Measurements from ENCODE around the gene KAT8.
"Not testable (repeated sequence)": the region's sequence is repeated elsewhere in the genome, so short reads cannot be mapped to it uniquely, and the experiment has no call there.

Gene KAT8

GRCh38 chr16:31083981-31084380 is 33.5 kb upstream of the KAT8 start:
- DNase-seq (ENCODE audit: low read depth) = no peak

- DNase-seq (ENCODE audit: low read depth) = no peak
These were observed 32.7 kb upstream of the KAT8 start for GRCh38 chr16:31084584-31085302.

GRCh38 chr16:31085411-31085810 is 32.1 kb upstream of the KAT8 start:
- peak; percentile 44 for DNase-seq (ENCODE audit: low read depth)

- DNase-seq (ENCODE audit: low read depth) = no peak
These were observed 31.4 kb upstream of the KAT8 start for GRCh38 chr16:31085873-31086628.

- no peak for DNase-seq (ENCODE audit: low read depth)
These were observed 30.9 kb upstream of the KAT8 start for GRCh38 chr16:31086629-31086906.

GRCh38 chr16:31087481-31087880 is 30.0 kb upstream of the KAT8 start:
- no peak for DNase-seq (ENCODE audit: low read depth)

- no peak for DNase-seq (ENCODE audit: low read depth)
These were observed 29.5 kb upstream of the KAT8 start for GRCh38 chr16:31087971-31088370.

- no peak for DNase-seq (ENCODE audit: low read depth)
These were observed 28.8 kb upstream of the KAT8 start, which contains the start of gene PRSS53 for GRCh38 chr16:31088459-31089183. Gene PRSS53, minus strand, starts transcription at chr16:31088943. Its CDS starts 134 bp downstream, at chr16:31088809.

- DNase-seq (ENCODE audit: low read depth) = no peak
These were observed 28.3 kb upstream of the KAT8 start for GRCh38 chr16:31089199-31089598.

GRCh38 chr16:31090540-31090939 is 26.9 kb upstream of the KAT8 start:
- peak; percentile 77 for DNase-seq (ENCODE audit: low read depth)

GRCh38 chr16:31092330-31092729 is 25.1 kb upstream of the KAT8 start:
- peak; percentile 76 for DNase-seq (ENCODE audit: low read depth)

GRCh38 chr16:31093132-31093703 is 24.2 kb upstream of the KAT8 start:
- peak; percentile 64 for DNase-seq (ENCODE audit: low read depth)

GRCh38 chr16:31094088-31094423 is 23.4 kb upstream of the KAT8 start:
- DNase-seq (ENCODE audit: low read depth) = peak; percentile 35

- peak; percentile 99 for DNase-seq (ENCODE audit: low read depth)
These were observed 22.9 kb upstream of the KAT8 start, which contains the start of gene VKORC1 for GRCh38 chr16:31094424-31095120. Gene VKORC1, minus strand, starts transcription at chr16:31094797. Its CDS starts 68 bp downstream, at chr16:31094729.

GRCh38 chr16:31099860-31100638 is 17.4 kb upstream of the KAT8 start:
- DNase-seq (ENCODE audit: low read depth) = peak; percentile 60

- DNase-seq (ENCODE audit: low read depth) = not testable (repeated sequence)
These were observed 16.4 kb upstream of the KAT8 start for GRCh38 chr16:31100876-31101641.

- peak; percentile 73 for DNase-seq (ENCODE audit: low read depth)
These were observed 11.7 kb upstream of the KAT8 start for GRCh38 chr16:31105677-31106213.

GRCh38 chr16:31106509-31107464 is 10.7 kb upstream of the KAT8 start:
- DNase-seq (ENCODE audit: low read depth) = no peak

GRCh38 chr16:31107465-31107867 is 10.0 kb upstream of the KAT8 start:
- DNase-seq (ENCODE audit: low read depth) = no peak

Measured in ELR (cell line).